Esophagus muscularis mucosa (tissue), 4 donors: Measurements from ENCODE around the gene IGF1R. TPM values are rescaled to one million over a fixed set of nuclear protein-coding genes. Genes with fewer than 3 reads are reported as not detected.

Experiments
- DNase-seq: peaks from one replicate; pipeline ENCODE4 v3.0.0-alpha.2; 2017; ENCODE audit errors: extremely low spot score
- H3K27ac ChIP-seq, 4 donors: fragments of 200-600 bp; sonication (generic); replicated peaks in 1 of 4; 1 replicate in 3 of 4; 2 replicates in 1 of 4; pipeline ENCODE4 v1.5.1; 2016 to 2019; ENCODE audit warnings: mild to moderate bottlenecking in 1 of 4
- H3K27me3 ChIP-seq, 4 donors: fragments of 200-600 bp; sonication (generic); one replicate each; pipeline versions ENCODE4 v1.5.1 to v1.6.0; 2016 to 2019
- H3K36me3 ChIP-seq, 4 donors: fragments of 200-600 bp; sonication (generic); one replicate each; pipeline ENCODE4 v1.5.1; 2016 to 2019
- H3K4me1 ChIP-seq, 4 donors: fragments of 200-600 bp; sonication (generic); one replicate each; pipeline ENCODE4 v1.5.1; 2016 to 2019
- H3K4me3 ChIP-seq, 4 donors: fragments of 200-600 bp; sonication (generic); 1 replicate in 2 of 4; 2 replicates in 2 of 4; pipeline ENCODE4 v1.5.1; 2016 to 2019; ENCODE audit warnings: mild to moderate bottlenecking in 4 of 4, moderate library complexity in 1 of 4
- H3K9me3 ChIP-seq, 4 donors: fragments of 200-600 bp; sonication (generic); 1 replicate in 3 of 4; 2 replicates in 1 of 4; pipeline ENCODE4 v1.5.1; 2016 to 2019
- CTCF ChIP-seq, 3 experiments: fragments of 200-600 bp in 2 of 3; fragments of 450-650 bp in 1 of 3; sonication (generic) in 2 of 3; IDR thresholded peaks; one replicate each; pipeline ENCODE4 v1.5.1; 2017 to 2019; ENCODE audit warnings: antibody characterized with exemption in 3 of 3, mild to moderate bottlenecking in 2 of 3, moderate library complexity in 1 of 3
- EP300 ChIP-seq: sonication (generic); formaldehyde crosslinking; IDR thresholded peaks from one replicate; pipeline ENCODE4 v1.6.1; 2017; ENCODE audit warnings: antibody characterized with exemption
- POLR2A ChIP-seq: fragments of 450-650 bp; IDR thresholded peaks from one replicate; pipeline ENCODE4 v1.6.1; 2017; ENCODE audit warnings: antibody characterized with exemption, moderate library complexity, mild to moderate bottlenecking, low read depth
- POLR2AphosphoS5 ChIP-seq, 2 donors: sonication (generic); formaldehyde crosslinking; IDR thresholded peaks; one replicate each; pipeline ENCODE4 v1.6.1; 2017; ENCODE audit warnings: antibody characterized with exemption in 2 of 2
- WGBS: methylation state at CpG from one replicate; pipeline ENCODE4 v1.1.5; 2018; 5-methylcytosine and 5-hydroxymethylcytosine counted together
- intact Hi-C: fragments of 100-400 bp; cut with DNase I; formaldehyde crosslinking; loops from one replicate; pipeline ENCODE4 v1.15.1; 2023
- total RNA-seq, 4 donors: library from RNA; depleted of rRNA; stranded (reverse); fragments of >200 nt; gene quantifications; one replicate each; pipeline versions ENCODE4 v1.1.0 to v1.2.1, GENCODE V29; 2016

The IGF1R gene
- total RNA-seq, 4 donors from 2014 or later: 33.6 to 95.3 (median 49.7) TPM

GRCh38 chr15:98700519-98700918 is 52.2 kb downstream of the IGF1R start:
- TF ChIP-seq POLR2AphosphoS5 (IDR thresholded peaks at IDR 0.05) (no peak), EP300 (no peak), POLR2A (no peak), CTCF (IDR thresholded peaks at IDR 0.05) (no peak)
- H3K4me1 ChIP-seq: peaks cover 55 to 85% (median 67%) of the 10 kb centered on the region in 4 donors
- intact Hi-C loops: no loop called here
- no peak overlapping the region for H3K4me3 ChIP-seq
- H3K36me3 ChIP-seq: no peaks in the 10 kb centered on the region
- no peaks in the 10 kb centered on the region for H3K27me3 ChIP-seq
- DNase-seq: no peak
- WGBS: 83% methylated on average over 6 of the region's 6 CpGs
- no peak overlapping the region for H3K27ac ChIP-seq
- H3K9me3 ChIP-seq: no peaks in the 10 kb centered on the region

DNA sequence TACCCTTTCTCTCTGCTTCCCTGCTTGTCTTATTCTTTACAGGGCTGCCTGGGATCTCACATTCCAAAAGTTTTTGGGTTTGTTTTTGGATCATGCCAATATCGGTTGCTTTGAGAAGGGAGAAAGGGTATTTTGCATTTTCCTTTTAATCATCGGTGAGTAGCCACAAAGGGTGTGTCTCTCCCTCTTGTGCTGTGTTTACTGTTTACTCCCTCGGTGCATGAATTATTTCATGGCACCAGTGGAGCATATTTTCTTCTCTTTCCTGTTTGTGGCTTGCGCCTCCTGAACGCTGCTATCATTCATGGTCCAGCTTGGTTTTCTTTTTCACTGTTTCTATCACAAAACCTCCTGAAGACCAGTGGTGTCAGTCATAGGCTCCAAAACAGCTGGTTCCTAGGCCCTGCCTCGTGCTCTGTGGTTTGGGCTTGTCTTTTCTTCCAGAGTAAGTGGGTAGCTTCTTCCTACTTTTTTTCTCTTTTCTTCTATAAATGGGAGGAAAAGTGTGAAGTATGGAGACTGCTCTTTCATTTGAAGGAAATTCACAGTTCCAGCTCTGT is 54.9 kb downstream of the IGF1R start:
- peaks cover 54 to 72% (median 58%) of the 10 kb centered on the region in 4 donors for H3K4me1 ChIP-seq
- TF ChIP-seq CTCF (IDR thresholded peaks at IDR 0.05) (no peak), POLR2A (no peak), POLR2AphosphoS5 (IDR thresholded peaks at IDR 0.05) (no peak)

DNA sequence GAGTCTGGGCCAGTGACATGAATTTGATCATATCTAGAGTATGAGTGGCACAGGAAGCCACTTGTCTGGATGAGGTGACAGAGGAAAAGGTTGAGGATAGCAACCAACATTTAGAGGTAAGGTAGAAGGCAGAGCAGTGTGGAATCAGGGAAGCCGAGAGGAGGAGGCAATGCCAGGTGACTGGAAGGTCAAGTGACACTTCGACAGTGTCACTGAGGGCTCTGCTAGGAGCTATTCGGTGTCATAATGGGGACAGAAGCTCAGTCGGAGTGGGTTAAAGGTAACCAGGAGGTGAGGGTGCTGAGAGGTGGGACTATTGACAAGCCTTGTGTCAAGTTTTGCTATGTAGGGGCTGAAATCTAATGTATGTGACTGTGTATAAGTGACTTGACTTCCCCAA is 56.7 kb downstream of the IGF1R start:
- intact Hi-C loops: no loop called here
- H3K9me3 ChIP-seq: no peaks in the 10 kb centered on the region
- WGBS: 98% methylated on average over 4 of the region's 4 CpGs
- no peaks in the 10 kb centered on the region for H3K27me3 ChIP-seq
- no peak overlapping the region for H3K27ac ChIP-seq
- no peak for DNase-seq
- peaks cover 7 to 14% (median 10%) of the 10 kb centered on the region in 4 donors for H3K36me3 ChIP-seq
- H3K4me3 ChIP-seq: no peak overlapping the region
- TF ChIP-seq CTCF (IDR thresholded peaks at IDR 0.05) (no peak), POLR2A (no peak), EP300 (no peak), POLR2AphosphoS5 (IDR thresholded peaks at IDR 0.05) (no peak)
- peaks cover 49 to 72% (median 55%) of the 10 kb centered on the region in 4 donors for H3K4me1 ChIP-seq

More for the DNA sequence above, 54.9 kb downstream of the IGF1R start:
- no peak overlapping the region for H3K4me3 ChIP-seq
- DNase-seq: no peak
- peaks cover 7 to 12% (median 8%) of the 10 kb centered on the region in 4 donors for H3K36me3 ChIP-seq
- no peaks in the 10 kb centered on the region for H3K27me3 ChIP-seq
- H3K27ac ChIP-seq: no peak overlapping the region
- intact Hi-C loops: no loop called here
- H3K9me3 ChIP-seq: no peaks in the 10 kb centered on the region
- 58% methylated on average over 6 of the region's 6 CpGs for WGBS

DNA sequence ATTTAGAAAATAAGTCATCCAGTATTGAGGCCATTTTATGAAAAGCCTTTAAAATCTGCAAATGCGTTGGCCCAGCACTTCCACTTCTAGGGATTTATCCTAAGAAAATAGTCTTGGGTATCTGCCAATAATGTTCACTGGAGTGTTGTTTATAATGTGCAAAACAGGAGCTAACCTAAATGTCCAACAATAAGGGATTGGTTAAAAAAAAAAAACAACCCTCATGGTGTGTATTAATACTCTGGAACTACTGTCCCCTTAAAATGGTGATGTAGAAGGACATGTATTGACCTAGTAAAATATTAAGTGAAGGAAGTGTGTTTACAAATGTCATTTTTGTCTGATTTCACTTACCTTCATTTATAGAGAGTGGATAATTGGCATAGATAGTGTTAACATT is 58.0 kb downstream of the IGF1R start:
- DNase-seq: no peak
- H3K9me3 ChIP-seq: peaks cover 0 to 3% (median under 1%) of the 10 kb centered on the region in 4 donors
- intact Hi-C loops: no loop called here
- H3K27me3 ChIP-seq: no peaks in the 10 kb centered on the region
- peaks cover 7 to 19% (median 10%) of the 10 kb centered on the region in 4 donors for H3K36me3 ChIP-seq
- H3K27ac ChIP-seq: no peak overlapping the region
- 86% methylated on average over 1 of the region's 1 CpG for WGBS
- no peak for TF ChIP-seq EP300
- no peak for TF ChIP-seq POLR2A
- no peak for TF ChIP-seq CTCF (IDR thresholded peaks at IDR 0.05)
- no peak for TF ChIP-seq POLR2AphosphoS5 (IDR thresholded peaks at IDR 0.05)
- H3K4me1 ChIP-seq: peaks cover 43 to 65% (median 50%) of the 10 kb centered on the region in 4 donors
- H3K4me3 ChIP-seq: no peak overlapping the region

GRCh38 chr15:98706986-98707385 is 58.6 kb downstream of the IGF1R start:
- H3K4me3 ChIP-seq: no peak overlapping the region
- 92% methylated on average over 13 of the region's 13 CpGs for WGBS
- intact Hi-C loops: no loop called here
- no peak for DNase-seq
- H3K9me3 ChIP-seq: peaks cover 0 to 9% (median 3%) of the 10 kb centered on the region in 4 donors
- H3K36me3 ChIP-seq: peaks cover 7 to 24% (median 10%) of the 10 kb centered on the region in 4 donors
- peaks cover 43 to 65% (median 50%) of the 10 kb centered on the region in 4 donors for H3K4me1 ChIP-seq
- no peaks in the 10 kb centered on the region for H3K27me3 ChIP-seq
- TF ChIP-seq CTCF (IDR thresholded peaks at IDR 0.05): no peak
- no peak overlapping the region for H3K27ac ChIP-seq
